Astrocyte (in vitro differentiated cells and primary cell): ENCODE results near the gene NOVA1. TPM values are rescaled to one million over a fixed set of nuclear protein-coding genes. Genes with fewer than 3 reads are reported as not detected.

Experiments
- DNase-seq: peaks from one replicate; pipeline ENCODE4 v3.0.0-alpha.2; 2010; ENCODE audit warnings: low read depth
- FAIRE-seq: peaks from 2 replicates; lab custom pipeline; 2011; peaks lifted over from hg19 to GRCh38; lab: Jason Lieb, UNC
- H2AFZ ChIP-seq: 2 replicates; pipeline ENCODE4 v1.6.0; 2012; ENCODE audit warnings: low read depth, low read length, inconsistent platforms
- H3K27ac ChIP-seq: 2 replicates; pipeline ENCODE4 v1.5.1; 2011; ENCODE audit warnings: low read depth, low read length, inconsistent platforms
- H3K27me3 ChIP-seq: 2 replicates; pipeline ENCODE4 v1.6.0; 2011; ENCODE audit warnings: low read length, inconsistent platforms; ENCODE audit not compliant: insufficient read depth
- H3K36me3 ChIP-seq: 2 replicates; pipeline ENCODE4 v1.5.1; 2011; ENCODE audit warnings: low read length, inconsistent platforms; ENCODE audit not compliant: insufficient read depth
- H3K4me1 ChIP-seq: 2 replicates; pipeline ENCODE4 v1.5.1; 2011; ENCODE audit warnings: low read length, inconsistent platforms; ENCODE audit not compliant: insufficient read depth
- H3K4me2 ChIP-seq: 2 replicates; pipeline ENCODE4 v1.6.0; 2012; ENCODE audit warnings: low read length, inconsistent platforms
- H3K4me3 ChIP-seq: 2 replicates; pipeline ENCODE4 v1.5.1; 2011; ENCODE audit warnings: low read depth, mild to moderate bottlenecking, low read length, inconsistent platforms; ENCODE audit not compliant: insufficient read depth
- H3K79me2 ChIP-seq: 2 replicates; pipeline ENCODE4 v1.6.0; 2012; ENCODE audit warnings: mild to moderate bottlenecking, low read length, inconsistent platforms; ENCODE audit not compliant: insufficient read depth
- H3K9ac ChIP-seq: 2 replicates; pipeline ENCODE4 v1.6.0; 2012; ENCODE audit warnings: mild to moderate bottlenecking, low read length, inconsistent platforms
- H3K9me3 ChIP-seq: 2 replicates; pipeline ENCODE4 v1.5.1; 2012; ENCODE audit warnings: low read depth, mild to moderate bottlenecking, low read length, inconsistent platforms; ENCODE audit not compliant: insufficient read depth
- H4K20me1 ChIP-seq: 2 replicates; pipeline ENCODE4 v1.6.0; 2012; ENCODE audit warnings: low read length, inconsistent platforms; ENCODE audit not compliant: insufficient read depth
- H3K27ac Mint-ChIP-seq: one replicate; pipeline ENCODE4 v1.8.0; 2021; ENCODE audit warnings: mild to moderate bottlenecking, mixed read lengths; ENCODE audit not compliant: unreplicated experiment
- H3K27me3 Mint-ChIP-seq: one replicate; pipeline ENCODE4 v1.8.0; 2021; ENCODE audit warnings: low read depth, mixed read lengths; ENCODE audit not compliant: unreplicated experiment
- H3K36me3 Mint-ChIP-seq: one replicate; pipeline ENCODE4 v1.8.0; 2021; ENCODE audit warnings: low read depth, mixed read lengths; ENCODE audit not compliant: unreplicated experiment
- H3K4me1 Mint-ChIP-seq: one replicate; pipeline ENCODE4 v1.8.0; 2021; ENCODE audit warnings: low read depth, mixed read lengths; ENCODE audit not compliant: unreplicated experiment
- H3K4me3 Mint-ChIP-seq: one replicate; pipeline ENCODE4 v1.8.0; 2021; ENCODE audit warnings: mild to moderate bottlenecking, moderate library complexity, mixed read lengths; ENCODE audit not compliant: unreplicated experiment
- H3K9me3 Mint-ChIP-seq: one replicate; pipeline ENCODE4 v1.8.0; 2021; ENCODE audit warnings: mild to moderate bottlenecking, mixed read lengths; ENCODE audit not compliant: unreplicated experiment
- CTCF ChIP-seq: IDR thresholded peaks from 2 replicates; pipeline ENCODE4 v1.5.1; 2011; ENCODE audit warnings: low read depth, mild to moderate bottlenecking, inconsistent platforms, low read length, moderate library complexity; ENCODE audit not compliant: insufficient read depth
- EZH2 ChIP-seq: IDR thresholded peaks from 2 replicates; pipeline ENCODE4 v1.6.1; 2012; ENCODE audit warnings: mild to moderate bottlenecking, low read length, inconsistent platforms; ENCODE audit not compliant: insufficient read depth
- total RNA-seq: library from RNA; stranded (reverse); gene quantifications from 2 replicates; pipeline ENCODE4 v1.2.1, GENCODE V29; 2021

NOVA1 gene
- total RNA-seq, 1 donor from 2014 or later: 8.9 TPM

DNA sequence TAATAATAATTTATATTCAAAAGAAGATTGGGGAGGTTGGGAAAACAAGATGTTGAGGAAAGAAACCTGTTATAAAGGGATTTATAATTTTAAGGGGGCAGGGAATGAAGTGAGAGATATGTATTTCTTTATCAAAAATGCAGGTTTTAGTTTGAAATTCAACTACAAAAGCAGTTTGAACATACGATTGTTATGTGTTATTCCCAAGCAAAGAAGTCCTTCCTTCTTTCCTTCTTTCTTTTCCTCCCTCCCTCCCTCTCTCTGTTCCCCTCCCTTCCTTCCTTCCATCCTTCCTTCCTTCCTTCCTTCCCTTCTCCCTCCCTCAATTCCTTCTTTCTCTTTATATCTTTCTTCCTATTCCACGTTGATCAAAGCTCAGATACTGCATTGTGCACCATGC, 173.3 kb downstream of the NOVA1 start:
- DNase-seq (no peak), FAIRE-seq (no peak)
- Mint-ChIP-seq H3K27me3 (no peaks in the 10 kb centered on the region), H3K4me3 (no peak overlapping the region), H3K36me3 (no peaks in the 10 kb centered on the region), H3K27ac (no peak overlapping the region), H3K9me3 (no peaks in the 10 kb centered on the region), H3K4me1 (peaks cover 3% of the 10 kb centered on the region)
- no peaks in the 10 kb centered on the region for H3K79me2 ChIP-seq
- no peak overlapping the region for H3K27ac ChIP-seq
- TF ChIP-seq CTCF: no peak
- TF ChIP-seq EZH2: no peak
- H3K9ac ChIP-seq: no peak overlapping the region
- H3K4me1 ChIP-seq: no peaks in the 10 kb centered on the region
- no peaks in the 10 kb centered on the region for H3K27me3 ChIP-seq
- H3K4me3 ChIP-seq: no peak overlapping the region
- no peaks in the 10 kb centered on the region for H3K36me3 ChIP-seq
- no peaks in the 10 kb centered on the region for H3K9me3 ChIP-seq
- no peaks in the 10 kb centered on the region for H4K20me1 ChIP-seq
- H3K4me2 ChIP-seq: no peak overlapping the region
- no peak overlapping the region for H2AFZ ChIP-seq

GRCh38 chr14:26415618-26416123, 182.2 kb downstream of the NOVA1 start:
- no peaks in the 10 kb centered on the region for H3K27me3 ChIP-seq
- no peaks in the 10 kb centered on the region for H3K79me2 ChIP-seq
- H3K27ac ChIP-seq: no peak overlapping the region
- H3K4me3 ChIP-seq: no peak overlapping the region
- H3K4me1 ChIP-seq: no peaks in the 10 kb centered on the region
- Mint-ChIP-seq H3K36me3 (no peaks in the 10 kb centered on the region), H3K27me3 (peaks cover 2% of the 10 kb centered on the region), H3K4me3 (no peak overlapping the region), H3K27ac (no peak overlapping the region), H3K9me3 (no peaks in the 10 kb centered on the region), H3K4me1 (no peaks in the 10 kb centered on the region)
- no peak for DNase-seq
- H3K9ac ChIP-seq: no peak overlapping the region
- FAIRE-seq: no peak
- no peak overlapping the region for H3K4me2 ChIP-seq
- no peaks in the 10 kb centered on the region for H4K20me1 ChIP-seq
- no peaks in the 10 kb centered on the region for H3K9me3 ChIP-seq
- H3K36me3 ChIP-seq: no peaks in the 10 kb centered on the region
- no peak overlapping the region for H2AFZ ChIP-seq
- no peak for TF ChIP-seq EZH2
- TF ChIP-seq CTCF: no peak

GRCh38 chr14:26414926-26415325, 182.9 kb downstream of the NOVA1 start:
- H3K27ac ChIP-seq: no peak overlapping the region
- Mint-ChIP-seq H3K27me3 (peaks cover 2% of the 10 kb centered on the region), H3K9me3 (no peaks in the 10 kb centered on the region), H3K27ac (no peak overlapping the region), H3K4me3 (no peak overlapping the region), H3K36me3 (no peaks in the 10 kb centered on the region), H3K4me1 (no peaks in the 10 kb centered on the region)
- no peak for TF ChIP-seq EZH2
- DNase-seq: no peak
- H3K36me3 ChIP-seq: no peaks in the 10 kb centered on the region
- no peak for FAIRE-seq
- no peaks in the 10 kb centered on the region for H3K27me3 ChIP-seq
- no peaks in the 10 kb centered on the region for H3K4me1 ChIP-seq
- no peak overlapping the region for H2AFZ ChIP-seq
- no peaks in the 10 kb centered on the region for H3K79me2 ChIP-seq
- no peak overlapping the region for H3K4me3 ChIP-seq
- no peaks in the 10 kb centered on the region for H3K9me3 ChIP-seq
- H3K4me2 ChIP-seq: no peak overlapping the region
- H3K9ac ChIP-seq: no peak overlapping the region
- H4K20me1 ChIP-seq: no peaks in the 10 kb centered on the region
